Brain microvascular endothelial cell (primary cell): Measurements from ENCODE around the gene PSRC1.

Experiments
- DNase-seq: peaks from one replicate; pipeline ENCODE4 v3.0.0-alpha.2; 2020
- H3K27ac ChIP-seq: fragments of 250-450 bp; sonication (Bioruptor Pico); 2 replicates; pipeline ENCODE4 v1.5.1; 2020; ENCODE audit warnings: mild to moderate bottlenecking, moderate library complexity
- H3K27me3 ChIP-seq: fragments of 250-450 bp; sonication (Bioruptor Pico); replicated peaks from 2 replicates; pipeline ENCODE4 v1.5.1; 2020; ENCODE audit warnings: mild to moderate bottlenecking
- H3K36me3 ChIP-seq: fragments of 250-450 bp; sonication (Bioruptor Pico); replicated peaks from 2 replicates; pipeline ENCODE4 v1.5.1; 2020; ENCODE audit warnings: mild to moderate bottlenecking
- H3K4me3 ChIP-seq: 2 replicates; pipeline ENCODE4 v1.5.1; 2011; ENCODE audit warnings: low read depth, mild to moderate bottlenecking, control low read depth, low read length, moderate library complexity
- in situ Hi-C: cut with HindIII; loops from 2 replicates; pipeline ENCODE4 v1.10.0; 2017; ENCODE audit warnings: low sequenced_read_pairs, low pct_ligation_motif_present
- TF ChIP-seq, protein P1 (sequence below): IDR thresholded peaks from 2 replicates; pipeline ENCODE4 v1.5.1; 2011; ENCODE audit warnings: low read depth, mild to moderate bottlenecking, moderate library complexity, low read length, control low read depth, inconsistent platforms; ENCODE audit errors: missing control alignments

PSRC1 gene

DNA sequence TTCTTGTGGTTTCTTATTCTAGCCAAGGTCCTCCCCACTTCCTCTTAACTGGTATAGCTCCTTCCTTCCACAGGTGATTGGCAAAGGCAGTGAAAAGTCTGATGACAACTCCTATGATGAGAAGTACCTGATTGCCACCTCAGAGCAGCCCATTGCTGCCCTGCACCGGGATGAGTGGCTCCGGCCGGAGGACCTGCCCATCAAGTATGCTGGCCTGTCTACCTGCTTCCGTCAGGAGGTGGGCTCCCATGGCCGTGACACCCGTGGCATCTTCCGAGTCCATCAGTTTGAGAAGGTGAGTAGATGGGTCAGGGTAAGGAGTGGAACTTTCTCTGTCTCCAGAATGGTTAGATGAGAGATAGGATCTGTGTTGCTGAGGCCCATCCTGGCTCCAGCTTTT, 47.8 kb downstream of the PSRC1 start:
- Histone ChIP-seq H3K27me3 (no peaks in the 10 kb centered on the region), H3K27ac (no peak overlapping the region), H3K36me3 (peaks cover 87% of the 10 kb centered on the region), H3K4me3 (no peak overlapping the region)
- TF ChIP-seq, protein P1, sequence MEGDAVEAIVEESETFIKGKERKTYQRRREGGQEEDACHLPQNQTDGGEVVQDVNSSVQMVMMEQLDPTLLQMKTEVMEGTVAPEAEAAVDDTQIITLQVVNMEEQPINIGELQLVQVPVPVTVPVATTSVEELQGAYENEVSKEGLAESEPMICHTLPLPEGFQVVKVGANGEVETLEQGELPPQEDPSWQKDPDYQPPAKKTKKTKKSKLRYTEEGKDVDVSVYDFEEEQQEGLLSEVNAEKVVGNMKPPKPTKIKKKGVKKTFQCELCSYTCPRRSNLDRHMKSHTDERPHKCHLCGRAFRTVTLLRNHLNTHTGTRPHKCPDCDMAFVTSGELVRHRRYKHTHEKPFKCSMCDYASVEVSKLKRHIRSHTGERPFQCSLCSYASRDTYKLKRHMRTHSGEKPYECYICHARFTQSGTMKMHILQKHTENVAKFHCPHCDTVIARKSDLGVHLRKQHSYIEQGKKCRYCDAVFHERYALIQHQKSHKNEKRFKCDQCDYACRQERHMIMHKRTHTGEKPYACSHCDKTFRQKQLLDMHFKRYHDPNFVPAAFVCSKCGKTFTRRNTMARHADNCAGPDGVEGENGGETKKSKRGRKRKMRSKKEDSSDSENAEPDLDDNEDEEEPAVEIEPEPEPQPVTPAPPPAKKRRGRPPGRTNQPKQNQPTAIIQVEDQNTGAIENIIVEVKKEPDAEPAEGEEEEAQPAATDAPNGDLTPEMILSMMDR, result no peak
- in situ Hi-C loops, result no loop called here
- no peak for DNase-seq

DNA sequence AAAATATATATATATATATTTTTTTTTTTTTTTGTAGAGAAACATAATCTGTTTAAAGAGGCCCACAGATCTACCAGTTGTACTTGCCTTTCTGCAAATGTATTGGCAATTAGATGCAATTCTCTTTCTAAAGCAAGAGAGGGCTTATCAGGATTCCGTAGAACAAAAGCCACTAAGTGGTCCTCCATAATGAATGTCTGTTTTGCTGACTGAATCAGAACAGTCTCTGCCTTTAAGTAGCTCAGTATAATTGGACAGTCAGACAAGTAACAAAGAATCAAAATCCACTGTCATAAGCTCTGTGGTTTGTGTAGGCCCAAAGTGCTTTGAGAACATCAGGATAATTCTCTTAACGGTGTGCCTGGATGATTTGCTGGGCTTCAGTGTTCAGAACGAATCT, 51.9 kb downstream of the PSRC1 start:
- no peaks in the 10 kb centered on the region for H3K27me3 ChIP-seq
- H3K4me3 ChIP-seq, result no peak overlapping the region
- TF ChIP-seq, protein P1, result no peak
- H3K27ac ChIP-seq, result no peak overlapping the region
- DNase-seq, result no peak
- in situ Hi-C loops, result no loop called here
- H3K36me3 ChIP-seq, result peaks cover 72% of the 10 kb centered on the region
